SU-DHL-6 (cell line): Measurements from ENCODE around the gene CCDC179.

Source experiments
- H2AFZ ChIP-seq: fragments of 200-600 bp; sonication (generic); 2 replicates; pipeline ENCODE4 v1.6.1; 2014; ENCODE audit warnings: low read depth, mild to moderate bottlenecking, moderate library complexity, mixed read lengths, antibody characterized with exemption, low read length; ENCODE audit not compliant: severe bottlenecking
- H3F3A ChIP-seq: fragments of 200-600 bp; shearing (Covaris generic); 2 replicates; pipeline ENCODE4 v1.6.0; 2016; ENCODE audit warnings: antibody characterized with exemption, mild to moderate bottlenecking; ENCODE audit not compliant: insufficient read depth
- H3K27ac ChIP-seq: fragments of 200-600 bp; sonication (generic); 2 replicates; pipeline ENCODE4 v1.5.1; 2016; ENCODE audit warnings: low read depth, mild to moderate bottlenecking, low read length, moderate library complexity, mixed read lengths
- H3K27me3 ChIP-seq: fragments of 200-600 bp; sonication (generic), shearing (Covaris generic); 2 replicates; pipeline ENCODE4 v1.6.0; 2014; ENCODE audit warnings: mild to moderate bottlenecking, low read length
- H3K36me3 ChIP-seq: fragments of 200-600 bp; sonication (generic); 2 replicates; pipeline ENCODE4 v1.6.1; 2014; ENCODE audit warnings: mild to moderate bottlenecking, low read length, mixed read lengths
- H3K4me2 ChIP-seq: fragments of 300-600, 200-600 bp; shearing (Covaris generic), sonication (generic); 2 replicates; pipeline ENCODE4 v1.6.0; 2014; ENCODE audit warnings: low read length, low read depth, mild to moderate bottlenecking; ENCODE audit not compliant: poor library complexity, severe bottlenecking
- H3K4me3 ChIP-seq: fragments of 200-600 bp; sonication (generic); 2 replicates; pipeline ENCODE4 v1.5.1; 2014; ENCODE audit warnings: antibody characterized with exemption, low read length, mild to moderate bottlenecking, mixed read lengths; ENCODE audit not compliant: insufficient read depth, poor library complexity, severe bottlenecking
- H3K79me2 ChIP-seq: fragments of 200-600 bp; sonication (generic); 2 replicates; pipeline ENCODE4 v1.6.1; 2014; ENCODE audit warnings: mild to moderate bottlenecking, low read length, moderate library complexity; ENCODE audit not compliant: insufficient read depth
- H3K9ac ChIP-seq: fragments of 200-600 bp; sonication (generic); 2 replicates; pipeline ENCODE4 v1.7.0; 2014; ENCODE audit warnings: mild to moderate bottlenecking, low read length
- H3K9me2 ChIP-seq: fragments of 200-600 bp; sonication (generic); replicated peaks from 2 replicates; pipeline ENCODE4 v1.6.1; 2014; ENCODE audit warnings: low read length; ENCODE audit not compliant: insufficient read depth
- H3K9me3 ChIP-seq: fragments of 200-600 bp; sonication (generic); 2 replicates; pipeline ENCODE4 v1.6.1; 2014; ENCODE audit warnings: low read length, mixed read lengths; ENCODE audit not compliant: insufficient read depth
- H4K20me1 ChIP-seq: fragments of 200-600 bp; sonication (generic); 2 replicates; pipeline ENCODE4 v1.6.1; 2014; ENCODE audit warnings: low read depth, mild to moderate bottlenecking, antibody characterized with exemption, low read length, moderate library complexity, mixed read lengths
- CTCF ChIP-seq: fragments of 200-600 bp; sonication (generic); IDR thresholded peaks from one replicate; pipeline ENCODE4 v1.5.1; 2017; ENCODE audit warnings: antibody characterized with exemption, mild to moderate bottlenecking, low read length, moderate library complexity; ENCODE audit not compliant: insufficient read depth, poor library complexity, severe bottlenecking
- EZH2phosphoT487 ChIP-seq: fragments of 200-600 bp; sonication (generic), shearing (Covaris generic); conservative IDR thresholded peaks from 2 replicates; pipeline ENCODE4 v1.6.1; 2018; ENCODE audit warnings: mild to moderate bottlenecking, antibody characterized with exemption, low read length, moderate library complexity, mixed read lengths

CCDC179 gene

GRCh38 chr11:22807855-22808570 lies 52.3 kb downstream of the CCDC179 start:
- no peak overlapping the region for H3K27ac ChIP-seq
- TF ChIP-seq CTCF = no peak
- TF ChIP-seq EZH2phosphoT487 = no peak

GRCh38 chr11:22807391-22807790 lies 52.9 kb downstream of the CCDC179 start:
- Histone ChIP-seq H3K79me2 (no peaks in the 10 kb centered on the region), H2AFZ (no peak overlapping the region), H4K20me1 (no peaks in the 10 kb centered on the region), H3K4me3 (no peak overlapping the region), H3K36me3 (no peaks in the 10 kb centered on the region), H3K27me3 (no peaks in the 10 kb centered on the region), H3K9me3 (peaks cover 5% of the 10 kb centered on the region; the same call in 1 of the 2 replicates), H3F3A (no peaks in the 10 kb centered on the region), H3K9me2 (no peaks in the 10 kb centered on the region), H3K9ac (no peak overlapping the region), H3K27ac (no peak overlapping the region), H3K4me2 (no peak overlapping the region)
- TF ChIP-seq EZH2phosphoT487 (no peak), CTCF (no peak)

More at GRCh38 chr11:22807855-22808570, 52.3 kb downstream of the CCDC179 start:
- H3K4me3 ChIP-seq = no peak overlapping the region
- peaks cover 5% of the 10 kb centered on the region; the same call in 1 of the 2 replicates for H3K9me3 ChIP-seq
- H3K4me2 ChIP-seq = no peak overlapping the region
- no peaks in the 10 kb centered on the region for H3K27me3 ChIP-seq
- H3F3A ChIP-seq = no peaks in the 10 kb centered on the region
- no peak overlapping the region for H2AFZ ChIP-seq
- no peaks in the 10 kb centered on the region for H4K20me1 ChIP-seq
- H3K9ac ChIP-seq = no peak overlapping the region
- H3K9me2 ChIP-seq = no peaks in the 10 kb centered on the region
- H3K36me3 ChIP-seq = no peaks in the 10 kb centered on the region
- H3K79me2 ChIP-seq = no peaks in the 10 kb centered on the region

DNA sequence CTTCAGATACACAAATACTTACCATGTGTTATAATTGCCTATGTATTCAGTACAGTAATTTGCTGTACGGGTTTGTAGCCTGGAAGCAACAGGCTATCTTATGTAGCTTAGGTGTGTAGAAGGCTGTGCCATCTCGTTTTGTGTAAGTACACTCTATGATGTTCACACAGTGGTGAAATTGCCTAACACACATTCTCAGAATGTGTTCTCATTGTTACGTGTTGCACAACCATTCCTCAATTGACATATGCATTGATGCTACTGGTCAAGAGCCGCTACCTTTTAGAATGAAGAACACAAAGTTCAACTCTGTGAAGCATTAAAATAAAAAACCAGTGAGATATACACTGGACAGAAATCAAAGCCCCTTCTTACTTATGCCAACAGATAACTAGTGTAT lies 57.4 kb downstream of the CCDC179 start:
- H3K36me3 ChIP-seq = no peaks in the 10 kb centered on the region
- no peaks in the 10 kb centered on the region for H3K9me3 ChIP-seq
- no peak overlapping the region for H3K4me2 ChIP-seq
- H3F3A ChIP-seq = no peaks in the 10 kb centered on the region
- H2AFZ ChIP-seq = no peak overlapping the region
- H3K4me3 ChIP-seq = no peak overlapping the region
- H3K9ac ChIP-seq = no peak overlapping the region
- no peaks in the 10 kb centered on the region for H3K9me2 ChIP-seq
- no peaks in the 10 kb centered on the region for H3K27me3 ChIP-seq
- no peaks in the 10 kb centered on the region for H4K20me1 ChIP-seq
- H3K27ac ChIP-seq = no peak overlapping the region
- TF ChIP-seq CTCF (no peak), EZH2phosphoT487 (no peak)
- no peaks in the 10 kb centered on the region for H3K79me2 ChIP-seq
